HG02885 (cell line): ENCODE data around the gene JOSD1.

ENCODE experiments used
- ATAC-seq: cut with Tn5 transposase; IDR thresholded peaks from one replicate; pipeline ENCODE4 v1.9.1; 2021; ENCODE audit warnings: mild to moderate bottlenecking; ENCODE audit not compliant: unreplicated experiment, poor library complexity

JOSD1 gene

DNA sequence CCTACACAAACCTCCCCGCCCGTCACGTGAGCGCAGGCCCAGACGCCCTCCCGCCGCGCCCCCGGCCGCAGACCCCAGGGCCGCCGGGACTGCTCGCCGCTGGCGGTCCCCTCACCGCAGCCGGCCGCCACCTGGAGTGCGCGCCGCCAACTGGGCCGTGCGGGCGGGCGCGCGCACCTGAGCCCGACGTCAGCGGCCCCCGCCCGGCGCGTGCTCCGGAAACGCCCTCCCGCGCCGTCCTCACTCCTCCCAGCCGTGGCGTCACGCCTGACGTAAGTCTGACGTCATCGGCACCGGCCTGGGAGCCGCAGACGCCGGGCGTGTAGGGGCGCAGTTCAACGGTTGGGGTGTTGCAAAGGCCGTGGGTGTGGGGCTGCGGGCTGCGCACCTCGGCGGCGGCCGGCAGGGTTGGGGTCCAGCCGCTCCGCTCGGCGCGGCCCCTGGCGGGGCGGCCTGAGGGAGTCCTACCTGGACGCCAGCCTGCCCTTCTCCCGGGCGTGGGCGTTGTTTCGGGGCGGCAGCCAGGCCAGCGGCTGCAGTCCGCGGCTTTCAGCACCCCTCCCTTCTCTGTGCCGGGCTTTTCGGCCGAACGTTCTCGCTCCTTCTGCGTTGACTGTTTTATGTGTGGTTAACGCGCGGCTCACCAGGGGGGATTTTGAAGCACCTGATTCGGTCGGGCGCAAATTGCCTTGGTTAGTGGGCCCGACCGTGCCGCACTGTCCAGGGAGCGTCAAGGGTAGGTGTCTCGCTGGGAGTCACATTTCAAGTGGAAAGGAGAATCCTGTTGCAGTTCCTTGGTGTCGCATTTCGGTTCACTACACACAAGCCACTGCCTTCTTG lies at the start of gene JOSD1:
TSS of gene JOSD1 (minus strand) at position 155 of the 840 bp plus-strand sequence. CDS start 956 bp downstream, outside the sequence.
- ATAC-seq: peak; percentile 42

DNA sequence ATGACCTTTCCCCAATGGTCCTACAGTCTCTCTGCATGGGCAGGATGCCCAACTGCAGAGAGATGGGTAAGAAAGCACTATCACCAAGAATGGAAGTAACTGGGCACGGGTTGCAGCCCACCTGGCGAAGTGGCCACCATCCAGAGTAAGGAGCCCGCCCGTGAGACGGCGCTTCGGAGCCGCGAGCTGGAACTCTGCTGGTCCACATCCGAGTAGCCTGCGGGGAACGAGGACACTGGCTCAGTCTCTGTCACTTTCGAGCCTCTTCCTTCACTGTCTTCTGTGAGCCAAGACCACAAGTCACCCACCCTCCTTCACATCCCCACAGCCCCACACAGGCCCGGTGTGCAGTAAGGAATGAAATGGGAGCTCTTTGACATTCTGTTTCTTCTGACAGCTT lies 49.4 kb upstream of the JOSD1 start:
- no peak for ATAC-seq

DNA sequence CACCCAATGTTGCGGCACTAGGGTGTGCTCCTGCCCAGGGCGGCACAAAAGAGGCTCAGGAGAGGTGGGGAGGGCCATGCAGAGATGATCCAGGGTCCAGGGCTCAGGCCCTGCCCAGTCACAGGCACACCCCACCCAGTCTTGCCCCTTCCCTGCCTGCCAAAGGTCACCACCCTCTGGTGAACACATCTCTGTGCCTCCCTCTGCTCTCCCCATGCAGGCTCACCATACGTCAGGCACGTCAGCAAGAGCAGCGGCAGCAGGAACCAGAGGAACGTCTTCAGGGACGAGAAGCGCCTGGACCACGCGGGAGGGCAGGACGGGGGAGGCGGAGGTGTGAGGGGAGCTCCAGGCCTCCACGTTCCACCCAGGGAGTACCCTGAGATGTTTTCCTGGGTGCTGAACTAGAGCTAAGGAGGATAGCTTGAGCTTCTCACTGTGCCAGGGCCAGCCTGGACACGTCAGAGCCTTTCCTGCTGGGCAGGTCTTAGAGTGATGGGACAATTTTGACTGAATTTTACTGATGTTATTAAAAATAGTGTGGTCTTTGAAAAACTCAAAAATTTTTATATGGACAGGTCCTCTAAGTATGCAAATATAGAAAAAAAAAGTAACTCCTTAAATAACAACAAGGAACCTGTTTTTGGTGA lies 47.9 kb upstream of the JOSD1 start:
- ATAC-seq: no peak

DNA sequence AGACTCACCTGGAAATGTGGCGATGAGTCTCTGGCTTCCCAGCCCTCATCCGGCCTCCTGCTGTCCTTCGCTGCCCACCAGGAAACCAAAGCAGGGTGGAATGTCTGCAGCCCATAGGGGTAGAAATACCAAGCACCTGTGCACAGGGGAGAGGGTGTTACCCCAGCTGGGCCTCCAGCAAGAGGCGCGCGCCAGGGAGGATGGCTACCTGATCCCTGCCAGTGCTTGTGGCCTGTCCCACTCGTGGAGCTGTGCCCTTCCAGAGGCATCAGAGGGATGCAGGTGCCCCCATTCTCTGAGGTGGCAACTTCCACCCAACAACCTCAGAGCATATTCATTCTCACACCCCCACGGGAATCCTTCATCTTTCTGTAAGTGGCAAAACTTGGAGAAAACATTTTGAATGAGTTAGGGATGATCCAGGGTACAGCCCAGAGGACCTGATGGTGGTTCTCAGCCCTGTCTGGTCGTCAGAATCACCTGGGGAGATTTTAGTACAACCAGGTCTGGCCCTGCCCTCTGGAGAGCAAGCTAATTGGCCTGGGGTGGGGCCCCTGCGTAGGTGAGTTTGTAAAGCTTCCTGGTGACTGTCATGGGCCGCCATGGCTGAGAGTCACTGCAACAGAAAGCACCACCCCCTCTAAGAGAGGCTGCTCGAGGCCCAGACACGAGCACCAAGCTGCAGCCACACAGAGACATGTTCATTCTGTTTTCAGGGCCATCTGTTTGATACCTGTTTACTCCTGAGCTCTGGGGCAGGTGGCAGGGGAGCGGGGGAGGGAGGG lies 45.1 kb upstream of the JOSD1 start:
- no peak for ATAC-seq

DNA sequence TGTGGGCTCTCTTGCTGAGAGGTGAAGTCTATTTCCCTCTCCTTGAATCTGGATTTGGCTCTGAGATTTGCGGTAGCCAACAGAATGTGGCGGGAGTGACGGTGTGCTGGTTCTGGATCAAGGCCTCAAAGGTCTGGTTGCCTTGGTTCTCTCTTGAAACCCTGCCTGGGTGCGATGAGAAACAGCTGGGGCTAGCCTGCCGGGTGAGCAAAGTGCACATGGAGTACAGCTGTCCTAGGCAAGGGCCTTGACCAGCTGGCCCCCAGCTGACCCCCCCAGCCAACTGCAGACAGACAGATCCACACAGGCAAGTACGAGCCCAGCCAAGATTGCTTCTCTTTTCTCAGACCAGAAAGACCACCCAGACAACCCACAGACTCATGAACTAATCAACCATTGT lies 44.2 kb upstream of the JOSD1 start:
- ATAC-seq: no peak

DNA sequence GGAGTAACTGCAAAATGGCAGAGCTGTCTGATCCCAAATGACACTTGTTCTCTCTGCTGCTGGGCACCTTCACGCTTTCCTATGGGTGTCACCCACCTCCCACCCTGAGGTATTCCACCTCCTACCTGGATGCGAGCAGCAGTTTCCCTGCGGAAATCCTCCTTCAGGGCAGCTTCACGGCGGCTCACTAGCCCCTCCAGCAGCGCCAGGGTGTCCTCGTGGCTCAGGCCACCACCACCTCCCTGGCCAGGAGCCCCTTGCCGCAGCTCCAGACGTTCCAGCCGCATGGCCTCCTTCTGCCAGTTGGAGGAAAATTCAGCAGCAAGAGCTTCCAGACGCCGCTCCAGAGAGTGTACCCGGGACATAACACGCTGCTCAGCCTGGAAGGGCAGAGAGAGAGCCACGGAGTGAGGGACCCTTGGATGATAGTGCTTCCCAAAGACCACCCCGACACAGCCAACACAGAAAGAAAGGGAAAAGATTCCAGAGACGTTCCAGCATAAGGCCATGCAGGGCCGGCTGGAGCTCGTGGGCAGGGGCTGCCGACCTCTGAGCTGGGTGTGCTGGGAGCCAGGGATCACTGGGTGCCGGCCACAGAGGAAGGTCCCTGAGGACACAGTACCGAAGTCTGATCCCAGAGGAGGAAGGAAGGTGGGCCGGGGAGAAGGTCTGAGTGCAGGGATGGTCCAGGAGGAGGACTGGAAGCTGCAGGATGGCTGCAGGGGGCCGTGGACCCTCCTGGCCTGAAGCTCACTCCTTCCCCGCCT lies 41.6 kb upstream of the JOSD1 start:
- ATAC-seq: no peak

DNA sequence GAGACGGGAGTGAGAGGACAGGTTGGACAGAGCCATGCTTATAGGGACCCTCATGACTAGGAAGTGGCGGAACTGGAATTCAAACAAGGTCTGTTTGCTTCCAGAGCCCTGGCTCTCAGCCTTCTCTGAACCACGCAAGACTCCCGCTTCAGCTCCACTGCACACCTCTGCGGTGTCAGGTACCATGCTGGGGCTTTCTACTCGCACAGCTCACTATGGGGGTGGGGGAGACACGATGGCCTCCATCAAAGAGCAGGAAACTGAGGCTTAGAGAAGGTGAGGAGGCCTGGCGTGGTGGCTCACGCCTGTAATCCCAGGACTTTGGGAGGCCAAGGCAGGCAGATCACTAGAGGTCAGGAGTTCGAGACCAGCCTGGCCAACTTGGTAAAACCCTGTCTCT lies 40.8 kb upstream of the JOSD1 start:
- no peak for ATAC-seq

DNA sequence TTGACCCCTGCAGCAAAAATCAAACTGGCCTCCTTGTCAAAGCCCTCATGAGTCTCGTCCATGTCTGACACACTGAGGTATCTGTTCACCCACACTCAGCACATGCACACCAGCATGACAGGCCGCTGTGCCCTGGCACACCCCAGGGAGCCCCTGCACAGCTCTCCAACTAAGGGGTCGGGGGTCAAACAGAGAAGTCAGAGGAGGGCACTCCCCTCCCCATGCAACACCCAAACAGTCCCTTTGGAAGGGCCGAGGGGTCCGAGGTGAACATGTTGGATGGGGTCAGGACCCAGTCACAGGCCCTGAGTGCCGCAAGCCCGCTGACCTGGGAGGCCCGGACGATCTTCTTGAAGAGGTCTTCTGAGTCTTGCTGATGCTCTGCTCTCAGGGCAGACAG lies 40.4 kb upstream of the JOSD1 start:
- no peak for ATAC-seq

DNA sequence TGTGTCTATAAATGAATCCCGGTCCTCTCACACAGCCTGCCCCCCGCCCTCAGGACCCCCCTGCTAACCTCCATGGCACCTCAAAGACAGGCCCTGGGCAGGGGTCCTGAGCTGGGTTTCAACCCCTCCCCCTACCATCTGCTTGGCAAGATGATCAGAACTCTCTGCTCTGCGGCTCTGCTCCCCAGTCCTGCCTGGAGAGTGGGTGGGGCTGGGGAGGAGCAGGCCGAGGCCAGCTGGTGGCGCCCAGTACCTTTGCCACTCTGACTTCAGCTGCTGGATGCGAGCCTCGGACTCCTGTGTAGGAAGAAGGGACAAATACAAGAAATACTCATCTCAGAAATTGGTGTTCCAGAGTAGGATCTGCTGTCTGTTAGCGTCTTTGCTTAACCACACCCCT lies 40.0 kb upstream of the JOSD1 start:
- ATAC-seq: no peak

DNA sequence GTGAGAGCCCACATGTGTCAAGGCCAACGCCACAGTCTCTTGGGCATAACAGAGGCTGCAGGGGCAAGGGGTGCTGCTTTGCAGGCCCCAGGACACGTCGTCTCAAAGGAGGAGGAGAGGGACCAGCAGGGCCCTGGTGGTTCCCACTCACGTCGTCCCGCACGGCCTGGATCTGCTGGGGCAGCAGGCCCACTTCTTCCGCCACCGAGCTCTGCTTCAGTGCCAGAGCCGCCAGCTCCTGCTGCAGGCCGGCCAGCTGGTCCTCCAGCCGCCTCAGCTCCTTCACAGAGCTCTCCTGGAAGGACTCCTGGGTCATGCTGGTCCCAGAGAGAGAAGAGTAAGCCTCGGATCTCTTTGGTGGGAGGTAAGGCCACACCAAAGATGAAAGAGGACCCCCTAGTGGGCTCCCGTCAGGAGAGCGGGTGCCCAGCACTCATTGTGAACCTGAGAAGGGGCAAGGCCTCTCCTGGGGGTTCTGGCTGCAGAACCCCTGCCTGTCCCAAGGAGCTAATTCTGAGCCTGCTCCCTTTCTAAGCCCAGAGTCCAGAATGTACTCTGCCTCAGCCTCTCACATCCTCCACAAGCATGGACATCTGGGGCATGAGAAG lies 39.5 kb upstream of the JOSD1 start:
- no peak for ATAC-seq

DNA sequence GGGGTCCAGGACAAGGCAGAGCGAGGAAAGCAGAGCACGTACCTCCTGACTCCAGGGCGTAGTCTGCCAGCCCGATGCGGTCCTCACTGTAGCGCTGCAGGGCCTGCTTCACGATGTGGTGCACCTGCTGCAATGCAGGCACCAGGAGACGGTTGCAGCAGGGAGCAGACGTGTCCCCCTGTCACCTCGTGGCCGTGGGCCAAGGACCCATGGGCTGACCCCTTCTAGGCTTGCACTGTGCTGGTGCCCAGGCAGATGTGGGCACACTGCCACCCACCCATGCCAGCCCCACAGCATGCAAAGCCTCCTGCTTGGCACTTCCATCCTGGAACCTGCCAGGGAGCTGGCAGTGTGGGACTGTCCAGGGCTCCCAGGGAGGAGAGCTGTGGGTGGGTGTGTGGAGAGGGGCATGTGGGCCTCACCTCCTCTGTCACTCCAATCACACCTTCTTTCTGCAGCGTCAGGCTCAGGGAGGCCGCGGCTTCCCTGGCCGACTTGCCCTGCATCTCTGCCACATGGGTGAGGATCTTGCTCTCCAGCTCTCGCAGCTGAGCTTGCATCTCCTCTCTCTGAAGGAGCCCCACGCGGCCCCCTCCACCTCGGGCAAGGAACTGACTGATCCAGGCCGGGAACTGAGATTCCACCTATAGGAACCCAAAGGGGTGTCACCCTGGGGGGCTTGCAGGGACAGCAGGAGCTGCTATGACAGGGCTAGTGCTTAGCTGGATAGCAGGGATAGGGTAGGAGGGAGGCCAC lies 38.7 kb upstream of the JOSD1 start:
- ATAC-seq: no peak

DNA sequence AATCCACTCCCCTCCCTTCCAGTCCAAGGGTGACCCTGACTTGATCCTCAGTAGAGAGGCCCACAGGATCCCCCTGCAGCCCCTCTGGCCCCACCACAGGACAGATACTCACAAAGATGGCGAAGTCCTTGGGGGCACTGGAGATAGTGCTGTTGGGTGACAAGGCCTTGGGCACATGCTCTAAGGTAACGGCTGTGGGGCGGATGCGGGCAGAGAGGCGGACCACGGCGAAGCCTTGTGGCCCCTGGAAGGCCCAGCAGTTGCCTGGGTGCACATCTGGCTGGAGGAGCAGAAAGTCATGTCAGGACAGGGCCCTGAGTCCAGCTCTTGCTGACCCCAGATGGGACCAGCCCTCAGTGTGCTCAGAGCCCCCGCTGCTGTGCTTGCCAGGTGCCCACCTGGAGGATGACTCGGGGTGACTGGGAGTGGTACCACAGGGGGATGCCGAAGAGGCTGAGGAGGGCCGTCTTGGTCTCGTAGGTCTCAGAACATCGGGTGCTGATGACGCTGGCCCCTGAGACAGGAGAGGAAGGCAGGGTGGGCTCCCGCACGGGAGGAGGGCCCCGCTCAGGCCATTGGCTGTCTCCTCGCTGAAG lies 37.8 kb upstream of the JOSD1 start:
- ATAC-seq: no peak

DNA sequence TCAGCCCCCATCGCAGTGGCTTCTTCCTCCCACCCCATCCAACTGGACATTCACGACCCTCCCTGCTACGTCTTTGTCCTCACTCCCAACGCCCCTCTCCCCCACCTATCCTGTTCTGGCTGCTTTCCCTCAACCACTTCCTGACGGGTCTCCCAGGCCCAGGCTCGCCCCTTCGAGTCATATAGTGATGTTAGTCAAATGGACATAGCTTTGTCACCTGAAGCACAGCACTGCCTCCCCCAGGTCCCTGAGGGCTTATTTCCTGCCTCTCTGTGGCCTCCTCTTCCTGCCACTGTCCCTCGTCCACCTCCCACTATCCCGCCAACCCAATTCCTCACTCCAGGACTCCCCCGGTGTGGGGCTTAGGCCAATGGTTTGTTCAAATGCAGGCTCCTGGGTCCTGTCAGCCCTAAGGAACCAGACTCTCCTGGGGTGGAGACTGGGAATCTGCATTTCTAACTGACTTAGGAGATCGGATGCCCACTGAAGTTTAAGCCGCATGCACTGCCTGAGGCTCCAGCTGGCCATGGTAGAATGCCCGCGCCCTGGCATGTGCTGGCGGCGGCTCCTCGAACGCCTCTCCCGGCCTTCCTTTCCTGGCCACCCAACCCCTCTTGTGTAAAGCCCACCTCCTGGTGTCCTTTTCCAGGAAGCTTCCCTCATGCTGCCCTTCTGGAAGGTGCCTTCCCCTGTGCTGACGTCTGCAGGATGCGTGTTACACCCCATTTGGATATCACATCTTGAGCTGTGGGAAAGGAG lies 36.7 kb upstream of the JOSD1 start:
- no peak for ATAC-seq

DNA sequence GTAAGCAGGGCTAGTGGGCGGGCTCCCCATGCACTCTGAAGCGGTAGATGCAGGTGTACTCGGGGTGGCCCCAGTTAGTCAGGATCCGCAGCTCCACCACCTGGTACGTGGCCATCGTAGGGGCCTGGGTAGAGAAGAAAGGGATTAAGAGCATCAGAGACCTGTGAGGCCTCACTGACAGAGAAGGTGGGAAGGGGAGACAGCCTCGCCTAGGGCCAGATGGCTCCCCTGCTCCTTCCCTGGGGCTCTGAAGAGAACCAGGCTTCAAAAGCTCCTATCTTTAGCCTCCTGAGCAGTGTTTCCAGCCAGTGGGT lies 35.5 kb upstream of the JOSD1 start:
- no peak for ATAC-seq

DNA sequence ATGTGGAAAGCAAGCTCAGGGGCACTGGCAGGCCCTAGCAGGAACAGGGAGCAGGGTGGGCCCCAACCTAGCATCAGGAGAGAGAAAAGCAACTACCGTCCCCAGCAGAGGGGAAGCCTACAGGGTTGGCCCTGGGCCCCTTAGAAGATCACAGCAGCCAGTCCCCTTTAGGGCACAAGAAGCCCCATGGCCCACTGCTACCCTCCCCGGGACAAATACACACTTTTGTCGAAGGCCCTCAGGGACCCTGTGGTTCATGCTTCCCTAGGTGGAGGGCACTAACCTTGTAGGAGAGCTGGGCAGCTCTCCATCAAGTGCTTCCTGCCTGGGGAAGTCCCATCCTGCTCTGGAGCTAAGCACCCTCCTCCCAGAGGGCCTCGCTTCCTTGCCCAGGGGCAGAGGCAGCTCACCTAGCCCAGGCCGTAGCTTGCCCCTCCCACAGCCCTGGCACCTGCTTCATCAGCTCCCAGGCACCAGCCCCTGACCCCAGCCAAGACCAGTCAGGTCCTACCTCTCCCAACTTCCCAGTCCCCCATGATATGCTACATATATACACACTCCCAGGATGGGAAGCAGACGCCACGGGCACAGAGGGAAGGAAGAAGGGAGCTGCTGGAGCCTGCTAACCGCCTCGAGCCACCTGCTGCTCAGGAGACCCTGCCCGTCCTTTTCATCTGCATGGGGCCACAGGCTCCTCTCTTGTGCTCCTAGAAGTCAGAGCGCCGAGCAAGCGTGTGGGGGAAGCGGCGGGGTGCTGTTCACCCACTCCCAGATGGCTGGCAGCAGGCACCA lies 34.9 kb upstream of the JOSD1 start:
- no peak for ATAC-seq

DNA sequence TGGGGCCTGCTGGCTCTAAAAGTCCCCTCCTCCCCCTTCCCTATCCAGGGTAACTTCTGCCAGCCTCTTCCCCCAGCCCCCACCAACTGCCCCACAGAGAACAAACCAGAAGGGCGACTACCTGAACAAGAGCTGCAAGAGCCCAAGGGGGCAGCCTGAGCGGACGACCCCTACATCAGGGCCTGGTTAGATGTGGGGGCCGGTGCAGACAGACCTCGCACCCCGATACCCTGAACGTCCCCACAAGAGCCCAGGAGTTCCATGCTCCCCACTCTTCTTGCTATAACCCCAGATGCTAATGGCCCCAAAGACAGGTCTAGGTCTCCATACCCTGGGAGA lies 34.4 kb upstream of the JOSD1 start:
- ATAC-seq: no peak

DNA sequence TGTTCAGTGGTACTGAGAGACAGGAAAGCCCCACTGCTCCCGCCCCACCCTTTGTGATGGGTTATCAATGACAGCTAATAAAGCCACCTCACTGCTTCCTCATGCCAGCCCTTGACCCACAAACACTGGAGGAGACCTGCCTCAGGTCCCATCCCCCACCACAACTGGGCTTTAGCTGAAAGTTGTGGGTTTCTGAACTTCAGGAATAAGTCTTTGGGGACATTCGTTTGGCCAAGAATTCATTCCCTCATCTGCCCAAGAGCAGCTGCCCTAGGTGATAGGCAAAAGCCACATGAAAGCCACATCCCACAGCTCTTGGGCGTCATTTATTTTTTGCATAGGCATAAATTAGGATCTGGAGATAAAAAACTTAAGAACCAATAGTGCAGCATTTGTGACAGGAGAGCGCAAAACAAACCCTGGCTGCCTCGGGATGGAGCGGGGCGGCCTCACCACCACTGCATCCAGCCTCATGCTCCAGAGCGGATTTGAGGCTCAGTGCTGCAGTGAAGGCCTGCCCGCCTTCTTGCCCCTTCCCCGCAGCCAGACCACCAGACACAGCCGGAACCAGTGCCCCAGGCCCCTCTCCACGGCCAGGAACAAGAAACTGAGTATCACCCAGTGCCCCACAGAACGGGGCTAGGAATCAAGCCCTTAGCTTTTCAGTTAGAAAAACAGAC lies 33.8 kb upstream of the JOSD1 start:
- no peak for ATAC-seq
